ENCODE data around the gene HRK.

The HRK gene

DNA sequence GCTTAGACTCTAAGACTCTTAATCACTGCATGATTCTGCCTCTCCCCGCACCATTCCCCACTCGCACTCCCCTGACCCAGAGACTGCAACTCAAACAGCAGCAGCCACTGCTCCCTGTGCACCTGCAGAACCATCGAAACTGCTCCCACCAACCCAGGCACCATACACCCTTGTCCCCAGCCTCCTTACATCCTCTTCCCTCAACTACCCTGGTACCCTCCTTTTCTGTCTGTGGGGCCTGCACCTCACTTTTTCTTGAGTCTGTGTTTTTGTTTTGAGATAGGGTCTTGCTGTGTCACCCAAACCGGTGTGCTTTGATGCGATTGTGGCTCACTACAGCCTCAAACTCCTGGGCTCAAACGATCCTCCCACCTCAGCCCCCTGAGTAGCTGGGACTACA, 73.7 kb downstream of the HRK start:
- no peaks in the 10 kb centered on the region for H3K9me3 ChIP-seq
- intact Hi-C loops (cut with DNase I; ENCODE audit: low total_unique reads): no loop called here
- DNase-seq: no peak
- no peak overlapping the region for H3K4me3 ChIP-seq
- H3K27ac ChIP-seq: no peak overlapping the region
- TF ChIP-seq, protein P1, sequence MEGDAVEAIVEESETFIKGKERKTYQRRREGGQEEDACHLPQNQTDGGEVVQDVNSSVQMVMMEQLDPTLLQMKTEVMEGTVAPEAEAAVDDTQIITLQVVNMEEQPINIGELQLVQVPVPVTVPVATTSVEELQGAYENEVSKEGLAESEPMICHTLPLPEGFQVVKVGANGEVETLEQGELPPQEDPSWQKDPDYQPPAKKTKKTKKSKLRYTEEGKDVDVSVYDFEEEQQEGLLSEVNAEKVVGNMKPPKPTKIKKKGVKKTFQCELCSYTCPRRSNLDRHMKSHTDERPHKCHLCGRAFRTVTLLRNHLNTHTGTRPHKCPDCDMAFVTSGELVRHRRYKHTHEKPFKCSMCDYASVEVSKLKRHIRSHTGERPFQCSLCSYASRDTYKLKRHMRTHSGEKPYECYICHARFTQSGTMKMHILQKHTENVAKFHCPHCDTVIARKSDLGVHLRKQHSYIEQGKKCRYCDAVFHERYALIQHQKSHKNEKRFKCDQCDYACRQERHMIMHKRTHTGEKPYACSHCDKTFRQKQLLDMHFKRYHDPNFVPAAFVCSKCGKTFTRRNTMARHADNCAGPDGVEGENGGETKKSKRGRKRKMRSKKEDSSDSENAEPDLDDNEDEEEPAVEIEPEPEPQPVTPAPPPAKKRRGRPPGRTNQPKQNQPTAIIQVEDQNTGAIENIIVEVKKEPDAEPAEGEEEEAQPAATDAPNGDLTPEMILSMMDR (IDR thresholded peaks at IDR 0.05): no peak
- H3K27me3 ChIP-seq: no peaks in the 10 kb centered on the region
- no peaks in the 10 kb centered on the region for H3K36me3 ChIP-seq
- H3K4me1 ChIP-seq: no peaks in the 10 kb centered on the region

DNA sequence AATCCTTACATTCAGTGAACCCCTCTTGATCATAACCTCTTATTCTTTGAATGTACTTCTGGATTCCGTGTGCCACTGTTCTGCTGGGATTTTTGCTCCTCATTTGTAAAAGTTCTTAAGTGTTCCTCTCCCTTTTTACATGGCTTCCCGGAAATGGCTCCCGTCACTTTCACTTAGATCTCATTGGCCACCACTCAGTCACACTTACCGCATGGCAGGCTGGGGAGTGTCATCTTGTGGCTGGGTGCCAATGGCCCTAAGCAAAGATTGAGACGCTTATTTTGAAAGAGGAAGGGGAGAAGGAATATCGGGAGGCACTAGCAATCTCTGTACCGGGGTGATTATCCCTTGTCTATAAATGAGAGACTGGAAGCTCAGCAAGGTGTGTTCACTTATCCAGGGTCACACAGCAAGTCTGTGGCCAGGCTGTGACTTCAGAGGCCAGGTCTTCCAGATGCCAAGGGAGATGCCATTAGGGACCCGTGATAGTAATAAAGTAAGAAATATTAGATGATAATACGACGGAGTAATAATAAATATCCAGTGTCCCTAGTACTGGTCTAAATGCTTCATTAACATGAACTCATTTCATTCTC, 74.3 kb downstream of the HRK start:
- Histone ChIP-seq H3K4me1 (no peaks in the 10 kb centered on the region), H3K4me3 (no peak overlapping the region), H3K27me3 (no peaks in the 10 kb centered on the region), H3K36me3 (no peaks in the 10 kb centered on the region), H3K9me3 (no peaks in the 10 kb centered on the region), H3K27ac (no peak overlapping the region)
- TF ChIP-seq, protein P1 (IDR thresholded peaks at IDR 0.05): no peak
- DNase-seq: no peak
- intact Hi-C loops (cut with DNase I; ENCODE audit: low total_unique reads): no loop called here

Measured in tibial artery (tissue), 4 donors.